Naive thymus-derived CD8-positive, alpha-beta T cell (primary cell): ENCODE data around the gene RSPH4A. TPM values are rescaled to one million over a fixed set of nuclear protein-coding genes. Genes with fewer than 3 reads are reported as not detected.
"Not testable (repeated sequence)": the region's sequence is repeated elsewhere in the genome, so short reads cannot be mapped to it uniquely, and the experiment has no call there.

Experiments used
- ATAC-seq, 2 donors: fragments of 150-1000 bp; cut with Tn5 transposase in 1 of 2; sonication (Bioruptor Pico), chemical (Tn5 transposase) in 1 of 2; 1 replicate in 1 of 2; 2 replicates in 1 of 2; pipeline ENCODE4 v1.10.0; 2021; ENCODE audit warnings: mild to moderate bottlenecking in 2 of 2, moderate library complexity in 2 of 2
- POLR2A ChIA-PET: fragments of 350-600 bp; sonication (Branson Sonifier 250); formaldehyde crosslinking; loops from one replicate; lab custom pipeline; 2021; ENCODE audit warnings: antibody characterized with exemption; lab: Charles Lee
- DNase-seq, 10 donors: peaks; one replicate each; pipeline versions ENCODE4 v3.0.0 to v3.0.0-alpha.2; 2020 to 2022
- H3K27ac Mint-ChIP-seq, 10 donors: one replicate each; pipeline ENCODE4 v1.8.0; 2020 to 2022; ENCODE audit warnings: mild to moderate bottlenecking in 10 of 10, mixed read lengths in 10 of 10, moderate library complexity in 4 of 10, inconsistent platforms in 1 of 10
- H3K27me3 Mint-ChIP-seq, 5 donors: one replicate each; pipeline ENCODE4 v1.8.0; 2021 to 2022; ENCODE audit warnings: mixed read lengths in 5 of 5
- H3K36me3 Mint-ChIP-seq, 3 donors: one replicate each; pipeline ENCODE4 v1.8.0; 2020 to 2022; ENCODE audit warnings: mixed read lengths in 3 of 3, mild to moderate bottlenecking in 2 of 3, inconsistent platforms in 1 of 3
- H3K4me1 Mint-ChIP-seq, 4 donors: one replicate each; pipeline ENCODE4 v1.8.0; 2021 to 2022; ENCODE audit warnings: mixed read lengths in 4 of 4
- H3K4me3 Mint-ChIP-seq, 10 donors: one replicate each; pipeline ENCODE4 v1.8.0; 2020 to 2022; ENCODE audit warnings: mild to moderate bottlenecking in 10 of 10, mixed read lengths in 10 of 10, moderate library complexity in 6 of 10, inconsistent platforms in 1 of 10
- H3K9me3 Mint-ChIP-seq, 9 donors: one replicate each; pipeline ENCODE4 v1.8.0; 2020 to 2022; ENCODE audit warnings: mixed read lengths in 9 of 9, mild to moderate bottlenecking in 3 of 9, inconsistent platforms in 1 of 9, moderate library complexity in 1 of 9
- polyA plus RNA-seq, 3 donors: library from polyadenylated mRNA; unstranded; fragments of 300-500 nt; fragmentation: Illumina TruSeq; gene quantifications; one replicate each; pipeline ENCODE4 v1.2.3, GENCODE V29; 2021
- total RNA-seq, 8 experiments: library from RNA in 2 of 8; stranded (reverse) in 2 of 8; gene quantifications; one replicate each; pipeline ENCODE4 v1.2.3 and lab custom pipeline; 2021 to 2026

Gene RSPH4A
- total and polyA plus RNA-seq, 5 experiments from 2014 or later, result 0.13 to 1.3 (median 1.1) TPM; not detected in 2

- no peaks in the 10 kb centered on the region for H3K9me3 Mint-ChIP-seq
- ATAC-seq (no peak), DNase-seq (no peak)
- peaks cover 0 to 82% (median 19%) of the 10 kb centered on the region in 3 donors for H3K36me3 Mint-ChIP-seq
- peaks cover 11 to 38% (median 29%) of the 10 kb centered on the region in 4 donors for H3K4me1 Mint-ChIP-seq
- POLR2A ChIA-PET, result interaction anchor here (0.8 to 1.4 kb wide), 2 partner anchors 9 to 302 kb away, joined by 3 to 4 read pairs; partner anchors contain the start of gene RWDD1
- no peak overlapping the region for H3K4me3 Mint-ChIP-seq
- H3K27ac Mint-ChIP-seq, result no peak overlapping the region
- H3K27me3 Mint-ChIP-seq, result no peaks in the 10 kb centered on the region
Measured at GRCh38 chr6:116580198-116580597, 36.1 kb upstream of the RSPH4A start.

GRCh38 chr6:116586276-116586675 lies 30.0 kb upstream of the RSPH4A start:
- DNase-seq (no peak), ATAC-seq (no peak)
- POLR2A ChIA-PET, result no interaction called here
- Mint-ChIP-seq H3K36me3 (peaks cover 9 to 86% (median 29%) of the 10 kb centered on the region in 3 donors), H3K4me3 (no peak overlapping the region), H3K27me3 (no peaks in the 10 kb centered on the region), H3K27ac (no peak overlapping the region), H3K4me1 (peaks cover 0 to 7% (median 4%) of the 10 kb centered on the region in 4 donors), H3K9me3 (no peaks in the 10 kb centered on the region)

GRCh38 chr6:116586738-116587137 lies 29.5 kb upstream of the RSPH4A start:
- H3K4me3 Mint-ChIP-seq, result no peak overlapping the region
- no peaks in the 10 kb centered on the region for H3K9me3 Mint-ChIP-seq
- POLR2A ChIA-PET, result no interaction called here
- DNase-seq, result no peak
- peaks cover 0 to 5% (median 4%) of the 10 kb centered on the region in 4 donors for H3K4me1 Mint-ChIP-seq
- no peak for ATAC-seq
- peaks cover 13 to 86% (median 30%) of the 10 kb centered on the region in 3 donors for H3K36me3 Mint-ChIP-seq
- H3K27me3 Mint-ChIP-seq, result no peaks in the 10 kb centered on the region
- H3K27ac Mint-ChIP-seq, result no peak overlapping the region

GRCh38 chr6:116595247-116595646 lies 21.0 kb upstream of the RSPH4A start:
- Mint-ChIP-seq H3K4me1 (peaks cover 0 to 3% (median 0%) of the 10 kb centered on the region in 4 donors), H3K9me3 (no peaks in the 10 kb centered on the region), H3K27ac (no peak overlapping the region), H3K27me3 (no peaks in the 10 kb centered on the region), H3K4me3 (no peak overlapping the region), H3K36me3 (peaks cover 23 to 76% (median 62%) of the 10 kb centered on the region in 3 donors)
- DNase-seq, result no peak
- ATAC-seq, result no peak
- POLR2A ChIA-PET, result no interaction called here

- POLR2A ChIA-PET, result no interaction called here
- Mint-ChIP-seq H3K36me3 (peaks cover 22 to 75% (median 64%) of the 10 kb centered on the region in 3 donors), H3K9me3 (peaks cover 0 to 2% (median 0%) of the 10 kb centered on the region in 9 donors), H3K4me3 (no peak overlapping the region), H3K27me3 (no peaks in the 10 kb centered on the region), H3K27ac (no peak overlapping the region), H3K4me1 (peaks cover 0 to 3% (median 0%) of the 10 kb centered on the region in 4 donors)
- ATAC-seq (no peak), DNase-seq (no peak)
Measured at GRCh38 chr6:116596815-116597214, 19.5 kb upstream of the RSPH4A start.

- H3K27ac Mint-ChIP-seq, DNase-seq, H3K4me1 Mint-ChIP-seq, H3K4me3 Mint-ChIP-seq, H3K27me3 Mint-ChIP-seq, ATAC-seq, POLR2A ChIA-PET: not testable (repeated sequence)
- Mint-ChIP-seq H3K36me3 (peaks cover 34 to 53% (median 44%) of the 10 kb centered on the region in 3 donors), H3K9me3 (peaks cover 0 to 35% (median 13%) of the 10 kb centered on the region in 9 donors)
Measured at GRCh38 chr6:116603916-116604315, 12.4 kb upstream of the RSPH4A start.

- H3K9me3 Mint-ChIP-seq, result peaks cover 0 to 35% (median 13%) of the 10 kb centered on the region in 9 donors
- H3K27ac Mint-ChIP-seq, H3K4me1 Mint-ChIP-seq, H3K4me3 Mint-ChIP-seq, H3K27me3 Mint-ChIP-seq, DNase-seq, ATAC-seq, POLR2A ChIA-PET: not testable (repeated sequence)
- H3K36me3 Mint-ChIP-seq, result peaks cover 34 to 49% (median 40%) of the 10 kb centered on the region in 3 donors
Measured at GRCh38 chr6:116604868-116605267, 11.4 kb upstream of the RSPH4A start.

- peaks cover 4 to 9% (median 7%) of the 10 kb centered on the region in 5 donors for H3K27me3 Mint-ChIP-seq
- no peak for ATAC-seq
- POLR2A ChIA-PET, result no interaction called here
- no peaks in the 10 kb centered on the region for H3K4me1 Mint-ChIP-seq
- DNase-seq, result no peak
- H3K9me3 Mint-ChIP-seq, result peaks cover 0 to 35% (median 12%) of the 10 kb centered on the region in 9 donors
- no peak overlapping the region for H3K4me3 Mint-ChIP-seq
- H3K27ac Mint-ChIP-seq, result no peak overlapping the region
- peaks cover 29 to 42% (median 33%) of the 10 kb centered on the region in 3 donors for H3K36me3 Mint-ChIP-seq
Measured at GRCh38 chr6:116605935-116606334, 10.3 kb upstream of the RSPH4A start.

- ATAC-seq (no peak), DNase-seq (no peak)
- Mint-ChIP-seq H3K27ac (no peak overlapping the region), H3K9me3 (peaks cover 0 to under 1% (median 0%) of the 10 kb centered on the region in 9 donors), H3K4me1 (peaks cover 2 to 5% (median 4%) of the 10 kb centered on the region in 4 donors), H3K36me3 (peaks cover 2 to 5% (median 2%) of the 10 kb centered on the region in 3 donors), H3K27me3 (peaks cover 5 to 25% (median 16%) of the 10 kb centered on the region in 5 donors), H3K4me3 (no peak overlapping the region)
- POLR2A ChIA-PET, result no interaction called here
Measured at GRCh38 chr6:116611056-116611455, 5.2 kb upstream of the RSPH4A start.

GRCh38 chr6:116616737-116617053 lies 416 bp downstream of the RSPH4A start:
- Mint-ChIP-seq H3K36me3 (no peaks in the 10 kb centered on the region), H3K4me1 (peaks cover 9 to 19% (median 16%) of the 10 kb centered on the region in 4 donors), H3K4me3 (peak overlapping the region; percentile 75 to 92 (median 88)), H3K9me3 (no peaks in the 10 kb centered on the region), H3K27me3 (peaks cover 0 to 10% (median 5%) of the 10 kb centered on the region in 5 donors), H3K27ac (peak overlapping the region in 6 of 10 donors; percentile 4 to 88 (median 72))
- POLR2A ChIA-PET, result interaction anchor here (0.8 to 1.0 kb wide), 2 partner anchors 45 to 64 kb away, joined by 3 read pairs; partner anchors contain the start of genes KPNA5 and RWDD1
- peak; percentile 43 to 62 for ATAC-seq
- DNase-seq, result peak in 3 of 10 donors; percentile 11 to 19 (median 12)

- no peak for ATAC-seq
- Mint-ChIP-seq H3K9me3 (peaks cover 0 to 1% (median 0%) of the 10 kb centered on the region in 9 donors), H3K4me1 (peaks cover 0 to 2% (median under 1%) of the 10 kb centered on the region in 4 donors), H3K36me3 (peaks cover 0 to 5% (median 2%) of the 10 kb centered on the region in 3 donors), H3K27ac (no peak overlapping the region), H3K4me3 (no peak overlapping the region), H3K27me3 (no peaks in the 10 kb centered on the region)
- POLR2A ChIA-PET, result no interaction called here
- no peak for DNase-seq
Measured at GRCh38 chr6:116624036-116624805, 7.9 kb downstream of the RSPH4A start.

GRCh38 chr6:116625872-116626271 lies 9.6 kb downstream of the RSPH4A start:
- no peak overlapping the region for H3K4me3 Mint-ChIP-seq
- H3K36me3 Mint-ChIP-seq, result peaks cover 0 to 5% (median 2%) of the 10 kb centered on the region in 3 donors
- POLR2A ChIA-PET, result no interaction called here
- no peak overlapping the region for H3K27ac Mint-ChIP-seq
- ATAC-seq, result no peak
- no peak for DNase-seq
- no peaks in the 10 kb centered on the region for H3K27me3 Mint-ChIP-seq
- H3K4me1 Mint-ChIP-seq, result peaks cover 4 to 12% (median 10%) of the 10 kb centered on the region in 4 donors
- peaks cover 0 to 1% (median 0%) of the 10 kb centered on the region in 9 donors for H3K9me3 Mint-ChIP-seq

- POLR2A ChIA-PET, result no interaction called here
- Mint-ChIP-seq H3K4me3 (no peak overlapping the region), H3K27ac (peak overlapping the region in 2 of 10 donors; percentile 2 to 10), H3K4me1 (peaks cover 6 to 15% (median 12%) of the 10 kb centered on the region in 4 donors), H3K27me3 (no peaks in the 10 kb centered on the region), H3K9me3 (peaks cover 0 to 1% (median 0%) of the 10 kb centered on the region in 9 donors), H3K36me3 (peaks cover 12 to 19% (median 13%) of the 10 kb centered on the region in 3 donors)
- no peak for DNase-seq
- ATAC-seq, result no peak
Measured at GRCh38 chr6:116629563-116629981, 13.3 kb downstream of the RSPH4A start.
